ENCODE results near the gene TRABD.

Gene TRABD

DNA sequence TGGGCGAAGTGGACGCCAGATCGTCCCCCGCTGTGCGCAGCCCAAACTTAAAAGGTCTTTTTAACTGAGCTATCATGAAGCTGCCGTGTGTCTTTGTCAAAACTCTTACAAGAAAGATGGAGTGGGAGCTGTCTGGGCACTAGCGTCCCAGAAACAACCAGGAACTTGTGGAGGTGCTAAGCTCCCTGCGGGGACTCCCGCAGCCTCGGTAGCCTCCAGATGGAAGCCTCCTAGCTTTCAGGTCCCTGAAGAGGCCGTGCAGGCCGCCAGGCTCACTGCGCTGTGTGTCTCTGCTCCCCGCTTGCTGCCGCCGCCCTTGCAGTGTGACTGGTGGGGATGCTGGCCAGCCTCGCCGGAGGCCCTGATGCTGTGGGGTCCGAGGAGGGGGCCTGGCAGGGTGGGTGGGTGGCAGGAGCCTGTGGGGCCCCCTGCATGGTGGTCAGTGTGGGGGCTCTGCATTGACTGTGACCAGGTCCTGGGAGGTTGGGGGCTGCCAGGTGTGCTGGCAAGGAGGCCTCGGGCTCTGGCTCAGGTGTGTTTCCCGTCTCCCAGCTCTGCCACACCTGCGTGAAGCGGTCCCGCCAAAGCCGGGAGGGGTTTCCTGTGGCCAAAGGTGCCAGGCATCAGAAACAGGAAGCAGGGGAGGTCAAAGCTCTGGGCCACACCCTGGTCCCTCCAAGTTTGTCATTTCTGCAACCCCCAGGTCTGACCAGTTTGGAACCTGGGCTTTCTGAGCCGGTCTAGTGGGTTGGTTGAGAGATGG lies 1.2 kb downstream of the TRABD start:
- no peak for DNase-seq (ENCODE audit: low read depth)

DNA sequence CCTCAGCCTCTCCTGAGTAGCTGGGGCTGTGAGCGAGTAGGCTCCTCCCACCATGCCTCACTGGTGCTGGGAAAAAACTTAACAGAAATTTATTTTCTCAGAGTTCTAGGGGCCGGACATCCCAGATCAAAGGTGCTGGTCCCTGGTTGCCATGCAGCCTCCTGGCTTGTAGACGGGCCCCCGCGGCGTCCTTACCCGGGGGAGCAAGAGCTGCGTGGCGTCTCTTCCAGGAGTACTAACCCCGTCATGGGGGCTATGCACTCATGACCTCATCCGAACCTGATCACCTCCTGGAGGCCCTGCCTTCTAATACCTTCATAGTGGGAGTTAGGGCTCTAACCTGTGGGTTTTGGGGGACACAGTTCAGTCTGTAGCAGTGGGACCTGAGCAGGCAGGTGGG lies 2.6 kb downstream of the TRABD start:
- no peak for DNase-seq (ENCODE audit: low read depth)

- DNase-seq (ENCODE audit: low read depth): no peak
Measured at GRCh38 chr22:50189184-50189848, 3.6 kb downstream of the TRABD start.

DNA sequence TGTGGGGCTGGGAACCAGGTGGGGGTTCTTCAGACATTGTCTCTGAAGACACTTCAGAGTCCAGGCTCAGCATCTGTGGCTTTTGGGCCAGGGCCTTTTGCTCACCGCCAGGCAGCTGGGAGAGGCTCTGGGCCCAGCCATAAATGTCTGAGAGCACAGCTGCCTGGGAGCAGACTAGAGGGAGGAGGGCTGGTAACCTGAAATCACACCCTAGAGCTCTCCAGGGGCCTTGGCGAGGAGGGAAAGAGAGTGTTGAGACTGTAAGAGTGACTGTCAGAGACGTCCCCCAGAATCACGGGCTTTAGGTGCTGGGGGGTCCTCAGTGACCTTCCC lies 4.1 kb downstream of the TRABD start:
- no peak for DNase-seq (ENCODE audit: low read depth)

DNA sequence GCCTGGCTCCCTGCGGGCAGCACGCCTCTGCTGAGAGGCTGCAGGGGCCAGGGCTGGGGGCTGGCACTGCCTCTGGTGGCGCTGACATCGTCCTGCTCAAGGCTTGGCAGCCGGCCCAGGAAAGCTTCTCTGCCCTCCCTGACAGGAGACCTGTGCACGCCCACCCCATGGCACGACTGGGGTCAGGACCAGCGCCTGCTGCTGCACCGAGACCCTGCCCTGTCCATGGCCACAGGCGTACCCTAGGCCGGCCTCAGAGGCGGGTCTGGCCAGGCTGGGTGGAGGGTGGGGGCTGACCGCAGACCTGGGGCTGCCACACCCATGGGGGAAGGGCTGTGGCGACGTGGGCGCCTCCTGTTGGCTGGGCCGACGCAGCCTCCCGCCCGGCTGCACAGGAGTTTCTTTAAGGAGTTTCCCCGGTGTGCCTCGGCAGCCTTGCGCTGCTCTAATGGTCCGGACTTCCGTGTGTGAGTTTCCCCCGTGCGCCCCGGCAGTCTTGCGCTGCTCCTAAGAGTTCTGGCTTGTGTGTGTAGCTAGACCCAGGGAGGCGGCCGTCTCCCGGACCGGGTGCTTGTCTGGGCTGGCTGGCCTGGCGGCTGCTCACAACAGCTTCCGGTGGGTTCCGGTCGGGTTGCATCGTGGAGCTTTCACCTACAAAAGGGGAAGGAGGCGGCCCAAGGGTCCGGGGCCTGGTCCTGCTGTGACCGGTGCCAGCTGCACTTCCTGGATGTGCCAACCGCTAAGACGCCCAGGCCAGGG lies 4.6 kb downstream of the TRABD start:
- DNase-seq (ENCODE audit: low read depth): no peak

DNA sequence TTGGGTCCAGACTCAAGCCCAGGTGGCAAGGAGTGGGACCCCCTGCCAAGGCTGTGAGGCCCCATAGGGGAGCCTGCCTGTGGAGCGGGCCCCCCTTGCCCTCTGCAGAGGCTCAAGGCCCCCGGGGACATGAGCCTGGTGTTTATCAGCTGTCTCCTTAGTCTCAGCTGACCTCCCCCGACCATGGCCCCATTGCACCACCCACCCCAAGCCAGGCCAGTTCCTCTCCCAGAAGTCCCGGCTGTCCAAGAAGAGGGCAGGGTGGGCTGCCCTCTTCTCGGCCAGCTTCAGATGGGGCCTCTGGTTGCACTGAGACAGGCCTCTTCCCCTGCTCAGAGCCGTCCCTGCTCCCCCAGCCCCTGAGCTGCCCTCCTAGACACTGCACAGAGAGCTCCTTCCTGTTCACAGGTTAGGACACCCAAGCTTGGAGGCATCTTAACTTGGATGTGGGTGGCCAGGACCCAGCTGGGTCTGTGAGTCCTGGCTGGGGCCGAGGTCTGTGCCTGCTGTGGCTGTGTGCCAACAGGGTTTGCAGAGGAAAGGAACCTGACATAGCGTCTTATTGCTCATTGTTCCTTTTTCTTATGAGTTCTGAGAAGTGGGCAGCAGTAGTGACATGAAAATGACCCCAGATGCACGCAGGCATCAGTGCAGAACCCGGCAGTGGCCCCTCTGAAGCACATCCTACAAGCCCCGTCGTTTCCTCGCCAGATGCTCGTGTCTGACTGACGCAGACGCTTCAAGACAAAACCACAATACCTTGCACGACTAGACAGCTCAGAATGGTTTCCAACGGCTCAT lies 5.4 kb downstream of the TRABD start:
- DNase-seq (ENCODE audit: low read depth): no peak

- DNase-seq (ENCODE audit: low read depth): no peak
Measured at GRCh38 chr22:50192436-50193204, 6.9 kb downstream of the TRABD start.

GRCh38 chr22:50193621-50194020 lies 7.9 kb downstream of the TRABD start:
- DNase-seq (ENCODE audit: low read depth): no peak

DNA sequence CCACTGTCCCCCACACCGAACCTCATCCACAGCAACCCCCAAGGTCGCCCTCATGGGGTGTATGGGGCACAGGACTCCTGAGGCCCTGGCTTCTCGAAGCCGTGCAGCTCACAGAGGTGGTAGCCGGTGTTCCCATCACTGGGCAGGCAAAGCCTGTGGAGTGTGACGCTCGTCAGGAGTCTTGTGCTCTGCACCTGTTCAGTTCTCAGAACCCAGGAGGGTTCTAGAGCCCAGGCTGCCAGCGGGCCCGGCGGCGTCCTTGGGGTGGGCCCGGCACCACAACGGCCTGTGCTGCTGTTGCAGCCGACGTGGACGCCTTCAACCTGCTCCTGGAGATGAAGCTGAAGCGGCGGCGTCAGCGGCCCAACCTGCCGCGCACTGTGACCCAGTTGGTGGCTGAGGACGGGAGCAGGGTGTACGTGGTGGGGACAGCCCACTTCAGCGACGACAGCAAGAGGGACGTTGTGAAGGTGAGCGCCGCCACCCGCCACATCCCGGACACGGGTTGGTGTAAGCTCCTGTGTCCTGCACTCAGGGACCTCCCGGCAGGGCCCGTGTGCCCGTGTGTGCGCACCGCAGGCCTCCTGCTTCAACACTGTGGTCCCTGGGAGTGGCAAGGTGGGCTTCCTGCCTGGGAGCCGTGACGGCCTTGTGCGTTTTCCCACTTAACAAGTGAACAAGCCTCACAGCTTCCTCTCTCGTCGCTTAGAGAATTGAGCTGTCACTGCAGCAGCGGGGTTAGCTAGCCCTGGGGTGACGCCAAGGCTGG lies 8.5 kb downstream of the TRABD start:
- DNase-seq (ENCODE audit: low read depth): no peak

- no peak for DNase-seq (ENCODE audit: low read depth)
Measured at GRCh38 chr22:50196256-50196655, 10.5 kb downstream of the TRABD start.

DNA sequence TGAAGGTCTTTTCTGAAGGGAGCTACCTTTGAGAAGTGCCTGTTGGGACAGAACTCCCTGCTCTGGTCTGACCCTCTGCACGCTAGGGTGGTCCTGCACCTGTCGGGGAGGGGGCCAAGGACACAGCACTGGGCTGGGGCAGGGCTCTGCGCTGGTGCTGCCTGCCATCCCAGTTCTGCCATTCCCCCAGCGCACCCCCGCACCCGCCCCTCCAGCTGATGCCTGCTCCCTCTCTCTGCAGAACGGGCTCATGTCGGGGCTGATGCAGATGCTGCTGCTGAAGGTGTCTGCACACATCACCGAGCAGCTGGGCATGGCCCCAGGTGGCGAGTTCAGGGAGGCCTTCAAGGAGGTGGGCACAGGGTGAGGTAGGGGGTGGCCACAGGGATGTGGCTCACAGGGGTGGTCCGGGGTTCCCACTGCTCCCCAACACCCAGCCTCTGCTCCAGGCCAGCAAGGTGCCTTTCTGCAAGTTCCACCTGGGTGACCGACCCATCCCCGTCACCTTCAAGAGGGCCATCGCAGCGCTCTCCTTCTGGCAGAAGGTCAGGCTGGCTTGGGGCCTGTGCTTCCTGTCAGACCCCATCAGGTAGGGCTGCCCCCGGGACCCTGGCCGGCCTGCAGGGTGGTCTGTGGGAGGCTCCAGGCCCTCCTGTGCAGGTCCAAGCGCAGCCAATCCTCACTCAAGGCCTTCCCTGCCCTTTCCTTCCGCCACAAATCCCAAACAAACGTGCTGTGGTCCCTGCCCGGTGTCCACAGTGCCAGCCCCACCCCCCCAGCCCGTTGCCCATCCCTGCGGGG lies 11.5 kb downstream of the TRABD start:
- no peak for DNase-seq (ENCODE audit: low read depth)

GRCh38 chr22:50197856-50198623 lies 12.3 kb downstream of the TRABD start:
- DNase-seq (ENCODE audit: low read depth): no peak

DNA sequence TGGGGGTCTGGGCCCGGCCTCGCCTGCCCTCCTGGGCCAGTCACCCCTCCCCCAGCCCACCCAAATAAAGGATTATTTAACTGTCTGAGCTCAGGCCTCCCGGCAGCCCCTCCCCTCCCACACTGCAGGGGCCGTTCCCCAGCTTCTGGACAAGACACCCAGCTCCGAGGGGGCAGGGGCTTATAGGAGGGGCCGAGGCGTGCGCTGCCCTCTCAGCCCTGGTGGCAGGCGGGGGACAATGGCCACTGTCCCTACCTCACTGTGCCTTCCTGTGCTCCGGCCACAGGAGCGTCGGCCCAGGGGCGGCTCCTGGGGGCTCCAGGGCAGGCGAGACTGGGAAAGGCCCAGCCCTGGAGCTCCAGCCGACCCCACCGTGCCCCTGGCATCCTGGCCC lies 12.9 kb downstream of the TRABD start:
- DNase-seq (ENCODE audit: low read depth): no peak

DNA sequence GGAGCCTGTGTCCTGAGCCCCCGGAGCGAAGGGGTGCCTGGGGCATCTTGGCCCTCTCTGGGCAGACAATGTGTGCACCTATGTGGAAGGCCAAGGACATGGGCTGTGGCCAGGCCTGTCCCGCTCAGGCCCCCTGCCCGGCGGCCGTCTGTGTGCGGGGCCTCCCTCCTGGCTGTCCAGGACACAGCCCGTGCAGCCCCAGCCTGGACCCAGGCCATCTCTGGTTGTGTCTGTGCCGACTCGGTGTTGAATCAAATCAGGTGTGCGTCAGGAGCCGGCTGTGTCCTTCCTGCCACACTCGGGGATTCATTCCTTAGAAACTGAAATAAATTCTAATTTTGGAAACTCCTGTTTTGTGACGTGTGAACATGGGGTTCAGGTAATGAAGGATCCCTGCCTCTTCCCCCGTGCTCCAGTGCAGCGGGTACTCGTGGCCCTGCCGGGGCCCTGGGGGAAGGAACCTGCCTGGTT lies 13.6 kb downstream of the TRABD start:
- no peak for DNase-seq (ENCODE audit: low read depth)

GRCh38 chr22:50199829-50200460 lies 14.2 kb downstream of the TRABD start:
- no peak for DNase-seq (ENCODE audit: low read depth)

- peak; percentile 42 for DNase-seq (ENCODE audit: low read depth)
Measured at GRCh38 chr22:50200461-50201190, 14.9 kb downstream of the TRABD start, which contains the start of gene SELENOO. SELENOO (plus strand) TSS chr22:50201011; CDS start chr22:50201037, 26 bp downstream.
